HFF-Myc (cell line): Measurements from ENCODE around the gene U2AF2.

Experiments used
- DNase-seq: peaks from one replicate; pipeline ENCODE4 v3.0.0-alpha.2; 2011; ENCODE audit warnings: low read depth; ENCODE audit errors: extremely low read depth
- H3K4me3 ChIP-seq: replicated peaks from 2 replicates; pipeline ENCODE4 v1.5.1; 2011; ENCODE audit warnings: low read depth, mild to moderate bottlenecking, control low read depth, low read length
- TF ChIP-seq, protein P1 (sequence below): IDR thresholded peaks from 2 replicates; pipeline ENCODE4 v1.5.1; 2012; ENCODE audit warnings: mild to moderate bottlenecking, low read depth, low read length, control low read depth; ENCODE audit errors: missing control alignments

U2AF2 gene

DNA sequence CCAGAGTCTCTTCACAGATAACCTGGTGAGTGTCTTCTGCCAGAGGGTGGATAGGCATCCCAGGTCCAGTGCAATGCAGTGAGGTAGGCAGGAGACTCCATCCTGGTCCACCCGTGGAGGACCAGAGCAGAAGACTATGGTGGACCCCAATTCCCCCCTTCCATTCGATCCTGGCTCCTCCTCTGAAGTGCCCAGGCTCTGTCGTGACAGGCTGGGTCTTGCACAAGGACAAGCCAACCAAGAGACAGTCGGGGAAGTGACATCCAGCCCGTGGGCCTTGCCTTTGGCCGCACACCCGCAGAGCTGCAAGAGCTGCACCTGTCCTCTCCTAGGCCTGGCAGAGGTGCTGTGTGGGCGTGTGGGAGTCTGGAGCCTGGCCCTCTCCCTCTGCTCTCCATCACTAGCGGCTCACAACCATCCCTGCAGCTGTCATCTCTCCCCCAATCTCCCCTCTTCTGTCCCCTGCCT is 33.6 kb upstream of the U2AF2 start:
- TF ChIP-seq, protein P1, sequence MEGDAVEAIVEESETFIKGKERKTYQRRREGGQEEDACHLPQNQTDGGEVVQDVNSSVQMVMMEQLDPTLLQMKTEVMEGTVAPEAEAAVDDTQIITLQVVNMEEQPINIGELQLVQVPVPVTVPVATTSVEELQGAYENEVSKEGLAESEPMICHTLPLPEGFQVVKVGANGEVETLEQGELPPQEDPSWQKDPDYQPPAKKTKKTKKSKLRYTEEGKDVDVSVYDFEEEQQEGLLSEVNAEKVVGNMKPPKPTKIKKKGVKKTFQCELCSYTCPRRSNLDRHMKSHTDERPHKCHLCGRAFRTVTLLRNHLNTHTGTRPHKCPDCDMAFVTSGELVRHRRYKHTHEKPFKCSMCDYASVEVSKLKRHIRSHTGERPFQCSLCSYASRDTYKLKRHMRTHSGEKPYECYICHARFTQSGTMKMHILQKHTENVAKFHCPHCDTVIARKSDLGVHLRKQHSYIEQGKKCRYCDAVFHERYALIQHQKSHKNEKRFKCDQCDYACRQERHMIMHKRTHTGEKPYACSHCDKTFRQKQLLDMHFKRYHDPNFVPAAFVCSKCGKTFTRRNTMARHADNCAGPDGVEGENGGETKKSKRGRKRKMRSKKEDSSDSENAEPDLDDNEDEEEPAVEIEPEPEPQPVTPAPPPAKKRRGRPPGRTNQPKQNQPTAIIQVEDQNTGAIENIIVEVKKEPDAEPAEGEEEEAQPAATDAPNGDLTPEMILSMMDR, result no peak
- DNase-seq, result no peak

GRCh38 chr19:55621673-55622231 is 33.1 kb upstream of the U2AF2 start:
- DNase-seq, result no peak
- no peak overlapping the region for H3K4me3 ChIP-seq
- TF ChIP-seq, protein P1, result no peak

More for the DNA sequence above, 33.6 kb upstream of the U2AF2 start:
- no peak overlapping the region for H3K4me3 ChIP-seq

DNA sequence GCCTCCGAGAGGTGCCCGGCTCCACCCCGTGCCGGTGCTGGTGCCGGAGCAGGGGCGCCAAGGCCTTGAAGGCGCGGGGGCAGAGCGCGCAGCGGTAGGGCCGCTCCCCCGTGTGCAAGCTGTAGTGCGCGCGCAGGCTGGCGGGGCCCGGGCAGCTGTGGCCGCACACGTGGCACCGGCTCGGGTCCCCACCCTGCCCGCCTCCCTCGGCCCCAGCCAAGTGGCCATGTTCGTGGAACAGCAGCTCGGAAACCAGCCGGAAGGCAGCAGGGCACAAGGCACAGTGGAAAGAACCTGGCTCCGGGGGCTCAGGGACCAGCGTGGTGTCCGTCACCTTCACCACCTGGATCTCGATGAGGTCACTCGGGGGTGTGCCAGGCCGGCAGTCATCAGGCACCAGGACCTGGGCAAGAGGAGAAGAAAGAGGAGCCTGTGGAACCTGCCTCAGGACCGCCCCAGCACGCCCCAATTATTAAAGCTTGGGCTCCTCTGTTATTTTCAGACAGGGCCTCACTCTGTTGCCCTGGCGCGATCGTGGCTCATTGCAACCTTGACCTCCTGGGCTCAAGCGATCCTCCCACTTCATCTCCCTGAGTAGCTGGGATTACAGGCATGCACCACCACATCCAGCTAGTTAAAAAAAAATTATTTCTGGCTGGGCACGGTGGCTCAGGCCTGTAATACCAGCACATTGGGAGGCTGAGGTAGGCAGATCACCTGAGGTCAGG is 32.4 kb upstream of the U2AF2 start:
- no peak overlapping the region for H3K4me3 ChIP-seq
- DNase-seq, result no peak
- TF ChIP-seq, protein P1, result no peak

DNA sequence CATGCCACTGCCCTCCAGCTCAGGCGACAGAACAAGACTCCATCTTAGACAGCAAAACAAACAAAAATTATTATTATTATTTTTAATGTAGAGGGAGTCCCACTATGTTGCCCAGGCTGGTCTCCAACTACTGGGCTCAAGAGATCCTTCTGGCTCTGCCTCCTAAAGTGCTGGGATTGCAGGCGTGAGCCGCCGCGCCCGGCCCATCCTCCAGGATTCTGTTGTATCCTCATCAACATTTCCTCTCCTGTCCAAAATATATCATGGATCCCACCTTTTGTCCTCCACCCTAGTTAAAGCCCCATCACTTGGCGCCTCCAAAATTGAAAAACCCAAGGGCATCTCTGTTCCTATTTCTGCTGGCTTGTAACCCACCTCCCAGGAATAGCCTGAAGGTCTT is 31.7 kb upstream of the U2AF2 start:
- DNase-seq, result no peak
- TF ChIP-seq, protein P1, result no peak
- no peak overlapping the region for H3K4me3 ChIP-seq

GRCh38 chr19:55623561-55623960 is 31.3 kb upstream of the U2AF2 start:
- no peak for DNase-seq
- H3K4me3 ChIP-seq, result peak overlapping the region; percentile 49; the same call in 1 of the 2 replicates
- TF ChIP-seq, protein P1, result no peak

GRCh38 chr19:55624109-55625003 is 30.5 kb upstream of the U2AF2 start, which contains the start of gene ZNF784:
Gene ZNF784, minus strand, starts transcription at chr19:55624566. Its CDS starts 5 bp downstream, at chr19:55624561.
- peak; percentile 67 for DNase-seq
- H3K4me3 ChIP-seq, result peak within 1 kb of the TSS; percentile 49
- TF ChIP-seq, protein P1, result no peak
